GM18907 (cell line): ENCODE results near the gene HLA-DOB.
"Not testable (repeated sequence)": the region's sequence is repeated elsewhere in the genome, so short reads cannot be mapped to it uniquely, and the experiment has no call there.

Source experiments
- ATAC-seq: cut with Tn5 transposase; IDR thresholded peaks from one replicate; pipeline ENCODE4 v1.9.1; 2021; ENCODE audit warnings: mild to moderate bottlenecking, moderate library complexity; ENCODE audit not compliant: unreplicated experiment

The HLA-DOB gene

GRCh38 chr6:32815996-32816395, 806 bp downstream of the HLA-DOB start:
- peak; percentile 53 for ATAC-seq

GRCh38 chr6:32815115-32815514, 1.7 kb downstream of the HLA-DOB start:
- ATAC-seq = no peak

GRCh38 chr6:32814145-32814544, 2.7 kb downstream of the HLA-DOB start:
- ATAC-seq = no peak

- no peak for ATAC-seq
Observed at GRCh38 chr6:32809171-32809570, 7.6 kb downstream of the HLA-DOB start.

GRCh38 chr6:32807020-32807580, 9.7 kb downstream of the HLA-DOB start:
- ATAC-seq = no peak

GRCh38 chr6:32805404-32805803, 11.4 kb downstream of the HLA-DOB start:
- ATAC-seq = not testable (repeated sequence)

GRCh38 chr6:32803416-32803815, 13.4 kb downstream of the HLA-DOB start:
- no peak for ATAC-seq

GRCh38 chr6:32799740-32800139, 17.1 kb downstream of the HLA-DOB start:
- no peak for ATAC-seq

GRCh38 chr6:32799168-32799567, 17.6 kb downstream of the HLA-DOB start:
- no peak for ATAC-seq

GRCh38 chr6:32796848-32797776, 19.7 kb downstream of the HLA-DOB start:
- no peak for ATAC-seq

GRCh38 chr6:32794510-32794909, 22.3 kb downstream of the HLA-DOB start:
- ATAC-seq = no peak

- ATAC-seq = no peak
Observed at GRCh38 chr6:32792901-32793435, 23.8 kb downstream of the HLA-DOB start.

- no peak for ATAC-seq
Observed at GRCh38 chr6:32790306-32790705, 26.5 kb downstream of the HLA-DOB start.

GRCh38 chr6:32785781-32786533, 30.8 kb downstream of the HLA-DOB start:
- ATAC-seq = no peak

GRCh38 chr6:32782923-32783322, 33.9 kb downstream of the HLA-DOB start:
- not testable (repeated sequence) for ATAC-seq

GRCh38 chr6:32779036-32779435, 37.8 kb downstream of the HLA-DOB start:
- ATAC-seq = no peak

GRCh38 chr6:32775071-32775470, 41.7 kb downstream of the HLA-DOB start:
- ATAC-seq = no peak

- no peak for ATAC-seq
Observed at GRCh38 chr6:32774426-32774825, 42.4 kb downstream of the HLA-DOB start.

GRCh38 chr6:32772656-32773055, 44.1 kb downstream of the HLA-DOB start:
- no peak for ATAC-seq

GRCh38 chr6:32764048-32764447, 52.8 kb downstream of the HLA-DOB start:
- ATAC-seq = no peak

GRCh38 chr6:32763421-32763820, 53.4 kb downstream of the HLA-DOB start, which contains the start of gene HLA-DQB2:
HLA-DQB2 (minus strand) TSS chr6:32763532; CDS start chr6:32763470, 62 bp downstream.
- ATAC-seq = no peak
